Measurements from ENCODE around the gene CYP4F11.
A peak's percentile ranks its signal among the peaks of the same experiment; 100 is the strongest.
"Not testable (repeated sequence)": the region's sequence is repeated elsewhere in the genome, so short reads cannot be mapped to it uniquely, and the experiment has no call there.

CYP4F11 gene

DNA sequence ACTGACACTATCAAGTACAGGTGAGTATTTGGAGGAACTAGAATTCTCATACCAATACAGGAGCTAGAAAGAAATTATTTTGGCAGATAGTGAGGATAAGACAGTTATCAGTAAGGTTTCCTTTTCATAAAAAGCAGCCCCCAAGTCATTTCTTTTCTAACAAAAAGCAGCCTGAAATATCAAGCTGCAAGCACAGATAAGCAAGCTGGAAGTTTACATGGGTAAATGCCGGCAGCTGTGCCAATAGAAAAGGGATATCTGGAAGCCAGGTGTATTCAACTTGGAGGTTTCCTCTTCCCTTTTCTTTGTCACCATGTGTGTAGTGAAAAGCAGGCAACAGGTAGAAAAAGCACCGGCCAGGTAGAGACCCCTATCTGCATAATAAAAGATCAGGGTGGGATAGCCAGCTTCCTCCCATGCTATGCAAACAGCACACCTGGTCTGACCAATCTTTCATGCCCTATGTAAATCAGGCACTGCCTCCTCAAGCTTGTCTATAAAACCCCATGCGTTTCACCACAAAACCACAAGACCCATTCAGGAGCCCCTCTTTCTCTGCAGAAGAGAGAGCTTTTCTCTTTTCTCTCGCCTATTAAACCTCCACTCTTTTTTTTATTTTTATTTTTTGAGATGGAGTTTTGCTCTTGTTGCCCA lies 59.4 kb downstream of the CYP4F11 start:
- no peak for DNase-seq

- not testable (repeated sequence) for DNase-seq
Measured at GRCh38 chr19:15873771-15874170, 60.6 kb downstream of the CYP4F11 start.

DNA sequence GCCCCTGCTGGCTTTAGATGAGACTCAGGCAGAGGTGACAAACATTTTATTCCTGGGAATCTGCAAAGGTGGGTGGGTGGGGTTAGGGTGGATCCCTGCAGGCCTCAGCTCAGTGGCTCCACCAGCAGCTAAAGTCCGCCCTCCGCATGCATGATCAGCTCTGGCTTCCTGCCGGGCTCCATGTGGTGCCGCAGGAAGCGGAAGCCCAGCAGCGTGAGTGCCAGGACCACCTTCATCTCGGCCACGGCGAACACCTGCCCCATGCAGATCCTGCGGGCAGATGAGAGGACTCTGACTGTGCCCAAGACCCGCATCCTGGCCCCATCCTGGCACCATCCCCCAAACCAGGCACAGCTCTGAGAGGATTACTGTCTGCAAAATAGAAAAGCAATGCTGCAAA lies 62.8 kb downstream of the CYP4F11 start:
- peak; percentile 2 for DNase-seq

GRCh38 chr19:15869873-15870272 lies 64.5 kb downstream of the CYP4F11 start:
- no peak for DNase-seq

DNA sequence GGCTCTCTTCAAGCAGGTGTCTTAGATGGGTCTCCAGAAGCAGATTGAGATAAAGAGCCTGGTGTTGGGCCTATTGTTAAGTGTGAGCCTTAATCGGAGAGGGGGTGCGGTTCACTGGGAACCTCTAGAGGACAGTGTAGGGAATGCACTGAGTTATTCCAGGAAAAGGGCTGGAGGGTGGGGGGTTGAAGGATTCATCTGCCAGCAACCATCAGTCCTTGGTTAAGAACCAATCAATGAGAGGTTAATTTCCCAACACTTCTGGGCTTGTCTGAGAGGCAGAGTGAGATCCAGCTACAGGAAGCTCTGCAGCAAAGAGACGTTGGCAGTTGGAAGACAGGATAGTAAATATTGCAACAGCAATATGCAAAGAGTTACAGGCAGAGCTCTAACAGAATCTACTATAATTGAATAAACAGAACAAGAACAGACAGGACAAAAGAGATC lies 65.2 kb downstream of the CYP4F11 start:
- DNase-seq: peak; percentile 27

- no peak for DNase-seq
Measured at GRCh38 chr19:15866636-15867035, 67.7 kb downstream of the CYP4F11 start.

DNA sequence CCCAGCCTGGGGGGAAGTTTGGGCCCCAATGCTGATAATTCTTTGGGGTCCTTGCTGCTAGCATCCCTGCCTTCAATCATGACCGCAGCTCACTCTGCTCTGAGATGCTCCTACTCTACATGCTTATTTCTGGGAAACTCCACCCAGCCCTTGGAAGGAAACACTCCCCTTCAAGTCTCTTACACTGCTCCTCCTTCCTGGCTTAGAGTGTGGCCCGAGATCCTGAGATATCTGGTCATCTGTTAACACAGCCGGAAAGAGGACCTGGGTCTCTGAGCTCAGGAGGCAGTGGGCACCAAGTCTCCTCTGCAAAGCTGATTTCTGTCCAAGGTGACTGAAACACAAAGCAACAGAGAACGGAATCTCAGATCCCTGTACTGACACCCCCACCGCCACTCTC lies 69.5 kb downstream of the CYP4F11 start:
- DNase-seq: no peak

GRCh38 chr19:15863272-15863671 lies 71.1 kb downstream of the CYP4F11 start:
- DNase-seq: no peak

DNA sequence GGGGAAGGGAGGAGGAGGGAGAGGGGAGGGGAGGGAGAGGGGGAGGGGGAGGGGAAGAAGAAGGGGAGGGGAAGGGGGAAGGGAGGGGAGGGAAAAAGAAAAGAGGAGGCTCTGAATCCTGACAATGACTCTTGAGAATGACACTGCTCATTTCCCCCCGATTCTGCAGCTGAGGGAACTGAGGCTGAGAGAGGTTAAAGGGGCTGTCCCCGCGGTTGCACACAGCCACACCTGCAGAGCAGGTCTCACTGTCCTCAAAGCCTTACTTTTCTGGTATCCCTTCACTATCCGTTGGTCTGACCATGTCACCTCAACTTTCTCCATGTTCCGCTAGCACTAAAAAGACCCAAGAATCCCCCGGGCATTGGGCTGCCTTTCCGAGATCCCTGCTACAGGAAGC lies 71.9 kb downstream of the CYP4F11 start:
- DNase-seq: no peak
